ENCODE data around the gene LRRC41.

DNA sequence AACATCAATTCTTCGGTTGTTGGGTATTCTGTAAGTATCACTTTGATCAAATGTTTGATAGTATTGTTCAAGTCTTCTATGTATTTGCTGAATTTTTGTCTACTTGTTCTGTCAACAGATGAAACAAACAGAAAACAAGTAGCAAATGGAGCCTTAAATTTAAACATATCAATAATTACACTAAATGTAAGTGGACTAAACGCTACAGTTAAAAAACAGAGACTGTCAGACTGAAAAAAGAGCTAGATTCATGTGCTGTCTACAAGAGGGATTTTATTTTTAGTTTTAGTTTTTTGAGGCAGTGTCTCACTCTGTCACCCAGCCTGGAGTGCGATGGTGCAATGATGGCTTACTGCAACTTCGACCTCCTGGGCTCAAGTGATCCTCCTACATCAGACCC, 66.5 kb downstream of the LRRC41 start:
- no peak for TF ChIP-seq GATA2 (IDR thresholded peaks at IDR 0.05; ENCODE audit: low read depth, low read length)
- TF ChIP-seq GATA3 (IDR thresholded peaks at IDR 0.05; ENCODE audit: low read depth, low read length), result no peak
